ENCODE results near the gene USH2A. TPM values are rescaled to one million over a fixed set of nuclear protein-coding genes. Genes with fewer than 3 reads are reported as not detected.

Gene USH2A
- polyA plus RNA-seq, 1 donor, result 0.38 TPM

DNA sequence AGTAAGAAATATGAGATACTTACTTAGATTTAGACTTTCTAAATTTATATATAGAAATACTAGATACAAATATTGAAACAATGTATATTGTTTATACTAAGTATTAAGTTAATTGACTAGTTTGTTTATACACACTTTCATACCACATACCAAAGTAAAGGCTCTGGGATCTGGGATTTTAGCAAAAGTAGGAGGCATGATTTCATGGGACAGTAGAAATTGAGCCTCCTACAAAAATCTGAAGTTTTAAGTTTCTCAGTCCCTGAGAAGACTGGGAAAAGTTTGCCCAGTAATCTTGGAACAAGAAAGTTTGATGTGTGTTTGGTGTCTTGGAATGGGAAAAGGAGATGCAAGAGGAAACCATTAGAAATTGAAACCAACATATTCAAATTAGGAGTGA, 825.3 kb downstream of the USH2A start:
- no peak for DNase-seq

DNA sequence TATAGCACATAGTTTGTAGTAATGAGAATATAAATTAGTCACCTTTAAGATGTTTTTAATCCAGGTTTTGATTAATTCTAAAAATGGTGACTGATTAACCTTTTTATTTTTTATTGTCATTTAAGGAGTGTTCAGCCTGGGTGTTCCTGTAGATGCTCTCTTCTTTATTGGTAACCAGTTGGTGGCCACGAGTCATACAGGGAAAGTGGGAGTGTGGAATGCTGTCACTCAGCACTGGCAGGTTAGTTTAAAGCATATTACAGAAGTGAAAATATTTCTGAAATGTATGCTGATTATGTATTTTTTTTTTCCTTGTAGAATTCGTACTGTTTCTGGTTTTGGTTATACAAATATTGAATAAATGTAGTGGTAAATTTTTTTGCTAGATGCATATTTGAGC, 828.0 kb downstream of the USH2A start:
- DNase-seq, result no peak

GRCh38 chr1:215594640-215595039, 828.6 kb downstream of the USH2A start:
- no peak for DNase-seq

DNA sequence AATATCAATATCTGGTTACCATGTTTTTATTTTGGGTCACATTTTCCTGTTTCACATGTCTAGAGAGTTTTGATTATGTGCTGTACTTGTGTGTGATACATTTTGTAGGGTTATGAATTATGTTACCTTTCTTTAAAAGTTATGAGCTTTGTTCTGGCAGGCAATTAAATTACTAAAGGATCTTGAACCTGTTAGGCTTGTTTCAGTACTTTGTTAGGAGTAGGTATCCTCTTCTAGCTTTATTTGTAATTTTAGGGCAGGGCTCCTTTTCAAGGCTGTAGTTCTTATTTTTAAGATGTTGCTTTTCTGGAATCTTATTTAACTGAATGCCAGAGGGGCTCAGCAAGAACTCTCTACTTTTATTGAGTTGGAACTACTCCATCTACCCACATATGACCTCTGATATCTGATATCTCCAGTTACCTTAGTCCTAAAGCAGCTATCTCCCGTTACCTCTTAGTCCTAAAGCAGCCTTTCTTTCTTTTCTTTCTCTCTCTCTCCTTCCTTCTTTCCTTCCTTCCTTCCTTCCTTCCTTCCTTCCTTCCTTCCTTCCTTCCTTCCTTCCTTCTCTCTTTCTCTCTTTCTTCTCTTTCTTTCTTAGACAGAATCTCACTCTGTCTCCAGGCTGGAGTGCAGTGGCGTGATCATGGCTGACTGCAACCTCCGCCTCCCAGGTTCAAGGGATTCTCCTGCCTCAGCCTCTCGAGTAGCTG, 832.3 kb downstream of the USH2A start:
- no peak for DNase-seq

DNA sequence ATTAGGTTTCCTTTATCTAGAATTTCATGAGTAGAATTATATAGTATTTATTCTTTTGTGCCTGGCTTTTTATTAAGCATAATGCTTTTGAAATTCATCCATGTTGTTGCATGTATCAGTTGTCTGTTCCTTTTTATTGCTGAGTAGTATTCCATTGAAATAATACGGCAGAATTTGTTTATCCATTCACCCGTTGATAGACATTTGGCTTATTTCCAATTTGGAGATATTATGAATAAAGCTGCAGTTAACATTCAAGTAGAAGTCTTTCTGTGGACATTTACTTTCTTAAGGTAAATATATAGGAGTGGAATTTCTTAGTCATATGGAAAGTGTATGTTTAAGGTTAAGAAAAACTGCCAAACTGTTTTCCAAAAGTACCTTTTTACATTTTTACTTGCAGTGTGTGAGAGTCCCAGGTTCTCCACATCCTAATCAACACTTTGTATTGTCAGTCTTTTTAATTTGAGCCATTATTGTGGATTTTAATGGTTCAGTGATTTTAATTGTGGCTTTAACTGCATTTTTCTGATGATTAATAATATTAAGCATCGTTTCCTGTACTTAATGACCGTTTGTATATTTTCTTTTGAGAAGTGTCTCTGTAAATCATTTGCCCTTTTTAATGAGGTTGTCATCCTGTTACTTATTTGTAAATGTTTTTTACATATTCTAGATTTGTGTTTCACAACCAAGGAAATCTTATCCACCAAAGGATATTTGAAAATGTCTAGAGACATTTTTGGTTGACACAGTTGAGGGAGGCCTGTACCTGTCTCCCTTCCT, 833.4 kb downstream of the USH2A start:
- DNase-seq, result no peak

DNA sequence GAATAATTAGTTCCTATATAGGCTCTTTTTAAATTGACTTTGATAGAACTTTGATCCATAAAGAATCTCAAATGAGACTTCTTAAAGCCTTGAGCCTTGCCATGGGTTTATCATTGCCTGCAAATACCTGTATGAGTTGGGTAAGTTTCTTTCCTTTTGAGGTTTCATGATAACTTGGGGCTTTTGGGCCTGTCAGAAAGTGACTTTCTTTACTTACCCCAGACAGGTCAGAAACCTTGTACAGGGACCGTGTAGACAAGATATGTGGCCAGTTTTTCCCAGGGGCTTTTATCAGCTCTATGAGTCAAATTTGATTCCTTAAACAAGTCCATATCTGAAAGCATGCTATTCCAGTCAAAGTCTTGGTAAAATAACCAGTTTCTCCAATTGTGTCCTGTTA, 838.9 kb downstream of the USH2A start:
- DNase-seq, result no peak

DNA sequence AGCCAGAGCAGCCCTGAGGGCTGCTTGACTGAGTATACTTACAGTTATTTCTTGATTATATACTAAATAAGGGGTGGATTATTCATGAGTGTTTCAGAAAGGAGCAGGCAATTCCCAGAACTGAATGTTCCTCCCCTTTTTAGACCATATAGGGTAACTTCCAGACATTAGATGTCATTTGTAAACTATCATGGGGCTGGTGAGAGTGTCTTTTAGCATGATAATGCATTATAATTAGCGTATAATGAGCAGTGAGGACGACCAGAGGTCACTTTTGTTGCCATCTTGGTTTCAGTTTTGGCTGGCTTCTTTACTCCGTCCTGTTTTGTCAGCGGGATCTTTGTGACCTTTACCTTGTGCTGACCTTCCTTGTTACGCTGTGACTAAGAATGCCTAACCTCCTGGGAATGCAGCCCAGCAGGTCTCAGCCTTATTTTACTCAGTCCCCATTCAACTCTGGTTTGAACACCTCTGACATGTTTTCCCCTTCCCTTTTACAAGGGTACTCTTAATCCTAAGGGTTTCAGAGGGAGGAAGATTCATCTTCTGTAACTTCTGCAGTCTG, 840.0 kb downstream of the USH2A start:
- DNase-seq, result no peak

DNA sequence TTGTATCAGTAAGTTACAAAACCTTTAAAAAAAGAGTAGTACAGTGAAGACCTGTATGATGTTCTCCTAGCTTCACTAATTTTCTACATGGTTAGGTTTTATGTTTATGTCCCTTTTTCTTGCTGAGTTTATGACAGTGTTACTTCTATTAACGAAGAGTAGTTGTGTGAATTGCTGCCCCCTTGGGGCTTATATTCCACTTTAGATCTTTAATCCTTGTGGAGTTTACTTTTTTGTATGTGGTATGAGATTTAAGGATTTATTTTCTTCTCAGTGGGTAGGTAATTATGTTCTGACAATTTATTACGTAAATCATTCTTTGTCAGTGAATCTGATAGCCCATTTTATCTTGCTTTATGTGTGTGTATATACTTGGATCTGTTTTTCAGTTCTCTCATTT, 841.4 kb downstream of the USH2A start:
- no peak for DNase-seq
